ENCODE data around the gene CFAP46. TPM values are rescaled to one million over a fixed set of nuclear protein-coding genes. Genes with fewer than 3 reads are reported as not detected.
A peak's percentile ranks its signal among the peaks of the same experiment; 100 is the strongest.

CFAP46 gene
- total RNA-seq, 1 donor from 2014 or later = 1.6 TPM

GRCh38 chr10:132847856-132848255 is 94.5 kb downstream of the CFAP46 start:
- no peak for TF ChIP-seq EZH2 (IDR thresholded peaks at IDR 0.05)
- no peak for TF ChIP-seq CTCF (IDR thresholded peaks at IDR 0.05)
- no peak for TF ChIP-seq EZH2phosphoT487 (IDR thresholded peaks at IDR 0.05)
- Histone ChIP-seq H3K4me1 (no peaks in the 10 kb centered on the region), H3F3A (ENCODE audit: low read depth) (no peaks in the 10 kb centered on the region), H3K9me3 (ENCODE audit: low read depth) (no peaks in the 10 kb centered on the region), H2AFZ (replicated peaks) (peak overlapping the region; percentile 46), H3K79me2 (ENCODE audit: low read depth) (no peaks in the 10 kb centered on the region), H3K27ac (no peak overlapping the region), H3K36me3 (no peaks in the 10 kb centered on the region), H3K4me2 (no peak overlapping the region), H4K20me1 (ENCODE audit: low read depth) (no peaks in the 10 kb centered on the region), H3K9ac (no peak overlapping the region), H3K27me3 (no peaks in the 10 kb centered on the region), H3K4me3 (no peak overlapping the region)
- no peaks in the 10 kb centered on the region for H3K36me3 Mint-ChIP-seq
- H3K27me3 Mint-ChIP-seq (ENCODE audit: insufficient read depth, low read depth) = peaks cover 6% of the 10 kb centered on the region
- H3K4me3 Mint-ChIP-seq = no peak overlapping the region
- H3K27ac Mint-ChIP-seq = no peak overlapping the region
- peaks cover 6% of the 10 kb centered on the region for H3K9me3 Mint-ChIP-seq
- H3K4me1 Mint-ChIP-seq = peaks cover 12% of the 10 kb centered on the region
- no peak for DNase-seq (ENCODE audit: low spot score)

- H3K79me2 ChIP-seq (ENCODE audit: low read depth) = no peaks in the 10 kb centered on the region
- no peak overlapping the region for H3K27ac ChIP-seq
- H3K4me1 Mint-ChIP-seq = peaks cover 12% of the 10 kb centered on the region
- no peaks in the 10 kb centered on the region for H3K4me1 ChIP-seq
- H4K20me1 ChIP-seq (ENCODE audit: low read depth) = no peaks in the 10 kb centered on the region
- H3F3A ChIP-seq (ENCODE audit: low read depth) = no peaks in the 10 kb centered on the region
- H3K9me3 Mint-ChIP-seq = peaks cover 9% of the 10 kb centered on the region
- H3K4me3 ChIP-seq = no peak overlapping the region
- H3K9ac ChIP-seq = no peak overlapping the region
- peaks cover 3% of the 10 kb centered on the region for H3K9me3 ChIP-seq (ENCODE audit: low read depth)
- H3K27me3 Mint-ChIP-seq (ENCODE audit: insufficient read depth, low read depth) = peaks cover 9% of the 10 kb centered on the region
- no peaks in the 10 kb centered on the region for H3K27me3 ChIP-seq
- H3K4me2 ChIP-seq = no peak overlapping the region
- no peak overlapping the region for H3K4me3 Mint-ChIP-seq
- no peak overlapping the region for H2AFZ ChIP-seq (replicated peaks)
- DNase-seq (ENCODE audit: low spot score) = no peak
- H3K27ac Mint-ChIP-seq = no peak overlapping the region
- TF ChIP-seq EZH2 (IDR thresholded peaks at IDR 0.05) (no peak), CTCF (IDR thresholded peaks at IDR 0.05) (no peak), EZH2phosphoT487 (IDR thresholded peaks at IDR 0.05) (no peak)
- H3K36me3 Mint-ChIP-seq = no peaks in the 10 kb centered on the region
- H3K36me3 ChIP-seq = no peaks in the 10 kb centered on the region
Observed at GRCh38 chr10:132847416-132847777, 95.0 kb downstream of the CFAP46 start.

GRCh38 chr10:132846631-132847415 is 95.5 kb downstream of the CFAP46 start:
- Mint-ChIP-seq H3K9me3 (peaks cover 14% of the 10 kb centered on the region), H3K4me1 (peaks cover 12% of the 10 kb centered on the region), H3K4me3 (no peak overlapping the region), H3K36me3 (no peaks in the 10 kb centered on the region), H3K27ac (no peak overlapping the region), H3K27me3 (ENCODE audit: insufficient read depth, low read depth) (peaks cover 12% of the 10 kb centered on the region)
- no peaks in the 10 kb centered on the region for H3F3A ChIP-seq (ENCODE audit: low read depth)
- DNase-seq (ENCODE audit: low spot score) = no peak
- no peak overlapping the region for H3K4me2 ChIP-seq
- no peak overlapping the region for H3K9ac ChIP-seq
- TF ChIP-seq EZH2 (IDR thresholded peaks at IDR 0.05) (no peak), CTCF (IDR thresholded peaks at IDR 0.05) (no peak), EZH2phosphoT487 (IDR thresholded peaks at IDR 0.05) (no peak)
- no peak overlapping the region for H2AFZ ChIP-seq (replicated peaks)
- no peaks in the 10 kb centered on the region for H4K20me1 ChIP-seq (ENCODE audit: low read depth)
- H3K27ac ChIP-seq = no peak overlapping the region
- H3K79me2 ChIP-seq (ENCODE audit: low read depth) = no peaks in the 10 kb centered on the region
- H3K4me3 ChIP-seq = no peak overlapping the region
- no peaks in the 10 kb centered on the region for H3K4me1 ChIP-seq
- no peaks in the 10 kb centered on the region for H3K27me3 ChIP-seq
- H3K36me3 ChIP-seq = no peaks in the 10 kb centered on the region
- H3K9me3 ChIP-seq (ENCODE audit: low read depth) = peaks cover 8% of the 10 kb centered on the region
